Measurements from ENCODE around the gene LMX1A.

- no peak for TF ChIP-seq GATA2 (IDR thresholded peaks at IDR 0.05; ENCODE audit: low read depth, low read length)
- no peak for TF ChIP-seq GATA3 (IDR thresholded peaks at IDR 0.05; ENCODE audit: low read depth, low read length)
Measured at GRCh38 chr1:165345502-165345901, 11.0 kb downstream of the LMX1A start.
